Activated naive CD8-positive, alpha-beta T cell (primary cell): ENCODE data around the gene GIMAP1.
A peak's percentile ranks its signal among the peaks of the same experiment; 100 is the strongest.
"Not testable (repeated sequence)": the region's sequence is repeated elsewhere in the genome, so short reads cannot be mapped to it uniquely, and the experiment has no call there.

Experiments
- H3K27ac Mint-ChIP-seq: one replicate; pipeline ENCODE4 v1.8.0; 2021; ENCODE audit warnings: mixed read lengths
- H3K27me3 Mint-ChIP-seq: one replicate; pipeline ENCODE4 v1.8.0; 2021; ENCODE audit warnings: mixed read lengths
- H3K36me3 Mint-ChIP-seq: one replicate; pipeline ENCODE4 v1.8.0; 2021; ENCODE audit warnings: mixed read lengths
- H3K4me1 Mint-ChIP-seq: one replicate; pipeline ENCODE4 v1.8.0; 2021; ENCODE audit warnings: low read depth, mixed read lengths
- H3K4me3 Mint-ChIP-seq: one replicate; pipeline ENCODE4 v1.8.0; 2021; ENCODE audit warnings: mild to moderate bottlenecking, mixed read lengths
- H3K9me3 Mint-ChIP-seq: one replicate; pipeline ENCODE4 v1.8.0; 2021; ENCODE audit warnings: low read depth, mixed read lengths

GIMAP1 gene

DNA sequence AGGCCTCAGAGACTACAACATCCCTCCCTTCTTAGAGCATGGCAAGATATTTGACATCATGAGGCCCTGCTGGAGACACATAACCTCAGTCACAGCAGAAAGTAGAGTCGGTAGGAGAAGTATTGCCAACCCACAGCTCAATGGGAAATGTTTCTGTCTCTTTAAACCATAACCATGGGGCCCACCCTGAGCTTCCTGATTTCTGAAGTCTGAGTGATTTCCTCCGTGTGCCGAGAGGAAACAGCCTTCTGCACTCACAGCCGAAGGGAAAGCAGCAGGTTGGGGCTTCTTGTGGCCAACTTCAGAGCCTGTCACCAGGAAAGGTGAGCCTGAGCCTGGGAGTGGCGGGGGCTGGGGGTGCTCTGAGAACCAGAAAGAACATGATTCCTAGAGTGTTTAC lies at the start of gene GIMAP1:
Gene GIMAP1, plus strand, starts transcription at position 246 of the 400 bp plus-strand sequence. CDS start 2,435 bp downstream, outside the sequence.
- Mint-ChIP-seq H3K4me1 (peaks cover 64% of the 10 kb centered on the region), H3K9me3 (no peaks in the 10 kb centered on the region), H3K36me3 (peaks cover 19% of the 10 kb centered on the region), H3K27me3 (no peaks in the 10 kb centered on the region), H3K27ac (peak within 1 kb of the TSS; percentile 95), H3K4me3 (peak within 1 kb of the TSS; percentile 92)

DNA sequence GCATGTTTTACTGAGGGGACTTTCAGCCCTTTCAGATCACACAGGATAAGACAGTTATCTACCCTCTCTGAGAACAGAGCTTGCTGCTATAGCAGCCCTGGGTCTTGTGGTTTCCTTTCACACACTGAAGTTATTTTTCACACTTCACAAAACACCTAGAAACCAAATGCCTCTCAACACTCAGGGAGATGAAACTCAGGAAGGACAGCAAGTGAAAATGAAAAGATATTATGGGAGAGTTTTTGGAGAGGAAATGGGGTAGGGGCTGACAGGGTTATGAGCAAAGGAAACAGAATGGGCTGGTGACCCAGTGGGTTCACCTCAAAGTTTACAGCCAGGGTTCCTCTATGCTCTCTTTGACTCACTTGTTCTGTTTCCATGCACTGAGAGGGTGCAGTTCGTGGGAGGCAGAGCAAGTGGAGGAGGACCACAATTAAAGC lies 47.9 kb upstream of the GIMAP1 start:
- Mint-ChIP-seq H3K36me3 (peaks cover 15% of the 10 kb centered on the region), H3K27ac (peak overlapping the region; percentile 98), H3K27me3 (no peaks in the 10 kb centered on the region), H3K9me3 (peaks cover 9% of the 10 kb centered on the region), H3K4me3 (peak overlapping the region; percentile 78), H3K4me1 (peaks cover 93% of the 10 kb centered on the region)

DNA sequence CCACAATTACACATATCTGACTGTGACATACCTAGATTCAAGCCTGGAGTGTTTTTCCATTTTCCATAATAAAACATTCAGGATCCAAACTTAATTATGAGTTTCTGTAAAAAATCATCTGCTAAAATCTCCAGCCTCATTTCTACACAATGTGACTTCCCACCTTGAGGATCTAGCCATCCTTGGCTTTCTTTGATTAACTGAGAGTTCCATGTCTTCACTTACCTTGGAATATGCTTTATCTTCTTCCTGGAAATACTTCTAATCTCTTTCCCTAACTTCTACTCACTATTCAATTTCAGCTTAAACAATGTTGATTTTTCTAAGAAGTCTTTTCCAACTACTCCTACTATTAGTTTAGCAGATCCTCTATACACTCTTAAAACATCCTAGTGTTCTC lies 47.4 kb upstream of the GIMAP1 start:
- Mint-ChIP-seq H3K9me3 (peaks cover 9% of the 10 kb centered on the region), H3K27ac (peak overlapping the region; percentile 98), H3K36me3 (peaks cover 14% of the 10 kb centered on the region), H3K4me1 (peaks cover 90% of the 10 kb centered on the region), H3K4me3 (peak overlapping the region; percentile 57), H3K27me3 (no peaks in the 10 kb centered on the region)

DNA sequence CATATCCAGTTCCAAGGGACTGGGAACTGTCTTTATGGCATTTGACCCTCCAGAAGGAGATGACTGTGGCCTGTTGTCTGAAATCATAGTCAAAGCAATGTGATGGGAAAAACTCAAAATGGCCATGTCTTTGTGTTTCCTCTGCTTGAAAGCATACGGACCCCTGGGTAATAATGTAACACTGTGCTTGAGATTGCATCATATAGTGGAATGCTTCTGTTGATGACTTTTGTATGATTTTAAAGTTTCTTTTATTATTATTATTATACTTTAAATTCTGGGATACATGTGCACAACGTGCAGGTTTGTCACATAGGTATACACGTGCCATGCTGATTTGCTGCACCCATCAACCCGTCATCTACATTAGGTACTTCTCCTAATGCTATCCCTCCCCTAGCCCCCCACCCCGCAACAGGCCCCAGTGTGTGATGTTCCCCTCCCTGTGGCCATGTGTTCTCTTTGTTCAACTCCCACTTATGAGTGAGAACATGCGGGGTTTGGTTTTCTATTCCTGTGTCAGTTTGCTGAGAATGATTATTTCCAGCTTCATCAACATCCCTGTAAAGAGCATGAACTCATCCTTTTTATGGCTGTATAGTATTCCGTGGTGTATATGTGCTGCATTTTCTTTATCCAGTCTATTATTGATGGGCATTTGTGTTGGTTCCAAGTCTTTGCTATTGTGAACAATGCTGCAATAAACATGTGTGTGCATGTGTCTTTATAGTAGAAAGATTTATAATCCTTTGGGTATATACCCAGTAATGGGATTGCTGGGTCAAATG lies 44.4 kb upstream of the GIMAP1 start:
- peak overlapping the region; percentile 84 for H3K27ac Mint-ChIP-seq
- H3K27me3 Mint-ChIP-seq, H3K9me3 Mint-ChIP-seq, H3K4me3 Mint-ChIP-seq: not testable (repeated sequence)
- peaks cover 86% of the 10 kb centered on the region for H3K4me1 Mint-ChIP-seq
- peaks cover 13% of the 10 kb centered on the region for H3K36me3 Mint-ChIP-seq

DNA sequence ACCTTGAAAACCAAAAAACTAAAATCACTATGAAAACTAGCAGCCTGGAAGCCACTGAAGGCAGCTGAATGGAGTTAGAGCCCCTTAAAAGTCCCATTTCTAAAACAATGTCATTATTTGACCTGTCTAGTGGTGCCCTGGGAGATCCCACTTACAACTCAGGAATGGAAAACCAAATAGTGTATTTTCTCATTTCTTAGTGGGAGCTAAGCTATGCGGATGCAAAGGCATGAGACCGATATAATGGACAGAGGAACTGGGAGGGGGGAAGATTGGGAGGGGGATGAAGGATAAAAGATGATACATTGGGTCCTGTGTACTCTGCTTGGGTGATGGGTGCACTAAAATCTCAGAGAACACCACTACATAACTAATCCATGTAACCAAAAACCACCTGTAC lies 40.7 kb upstream of the GIMAP1 start:
- H3K4me1 Mint-ChIP-seq, result peaks cover 82% of the 10 kb centered on the region
- peaks cover 4% of the 10 kb centered on the region for H3K9me3 Mint-ChIP-seq
- no peaks in the 10 kb centered on the region for H3K27me3 Mint-ChIP-seq
- peak overlapping the region; percentile 96 for H3K27ac Mint-ChIP-seq
- peak overlapping the region; percentile 10 for H3K4me3 Mint-ChIP-seq
- H3K36me3 Mint-ChIP-seq, result peaks cover 23% of the 10 kb centered on the region

DNA sequence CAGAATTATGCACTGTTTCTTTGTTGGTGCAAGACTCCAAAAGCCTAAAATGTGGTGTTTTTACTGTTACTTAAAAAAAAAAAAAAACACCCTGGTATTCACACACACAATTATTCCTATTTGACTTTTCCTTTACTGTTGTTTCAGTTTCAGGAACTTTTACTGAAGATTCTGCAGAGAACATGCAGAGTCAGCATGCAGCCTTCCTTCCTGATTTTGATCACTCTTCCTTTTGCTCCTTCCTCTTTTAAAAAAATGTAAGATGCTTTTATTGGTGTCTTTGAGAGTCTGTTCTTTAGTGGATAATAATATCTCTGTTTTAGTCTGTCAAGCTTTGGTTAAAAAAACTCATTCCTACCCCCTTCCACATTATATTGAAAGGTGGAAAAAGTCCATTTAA lies 40.1 kb upstream of the GIMAP1 start:
- not testable (repeated sequence) for H3K9me3 Mint-ChIP-seq, H3K27me3 Mint-ChIP-seq
- peaks cover 25% of the 10 kb centered on the region for H3K36me3 Mint-ChIP-seq
- H3K27ac Mint-ChIP-seq, result peak overlapping the region; percentile 96
- H3K4me3 Mint-ChIP-seq, result peak overlapping the region; percentile 75
- peaks cover 81% of the 10 kb centered on the region for H3K4me1 Mint-ChIP-seq

DNA sequence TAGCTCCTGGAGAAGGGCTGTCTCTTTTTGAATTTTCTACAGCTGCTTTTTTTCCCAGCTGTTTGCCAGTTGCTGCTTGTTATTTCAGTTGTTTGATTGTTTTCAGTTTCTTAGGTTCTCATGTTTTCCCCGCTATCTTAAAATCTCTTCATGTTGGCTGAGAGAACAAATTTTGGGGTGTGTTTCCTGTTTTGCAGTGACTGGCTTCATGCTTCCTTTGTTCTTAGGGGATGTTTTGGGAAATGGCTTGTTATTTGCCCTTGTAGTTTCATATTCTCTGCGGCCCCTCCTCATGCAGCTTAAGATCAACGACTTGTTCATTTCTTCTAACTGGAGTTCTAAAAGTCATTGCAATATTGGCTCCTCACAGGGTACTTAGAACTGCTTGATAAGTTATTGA lies 39.6 kb upstream of the GIMAP1 start:
- not testable (repeated sequence) for H3K9me3 Mint-ChIP-seq, H3K27me3 Mint-ChIP-seq
- Mint-ChIP-seq H3K36me3 (peaks cover 26% of the 10 kb centered on the region), H3K4me1 (peaks cover 79% of the 10 kb centered on the region), H3K27ac (peak overlapping the region; percentile 96), H3K4me3 (peak overlapping the region; percentile 75)

DNA sequence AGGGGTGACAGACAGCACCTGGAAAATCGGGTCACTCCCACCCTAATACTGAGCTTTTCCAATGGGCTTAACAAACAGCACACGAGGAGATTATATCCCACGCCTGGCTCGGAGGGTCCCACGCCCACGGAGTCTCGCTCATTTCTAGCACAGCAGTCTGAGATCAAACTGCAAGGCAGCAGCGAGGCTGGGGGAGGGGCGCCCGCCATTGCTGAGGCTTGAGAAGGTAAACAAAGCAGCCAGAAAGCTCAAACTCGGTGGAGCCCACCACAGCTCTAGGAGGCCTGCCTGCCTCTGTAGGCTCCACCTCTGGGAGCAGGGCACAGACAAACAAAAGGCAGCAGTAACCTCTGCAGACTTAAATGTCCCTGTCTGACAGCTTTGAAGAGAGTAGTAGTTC lies 37.8 kb upstream of the GIMAP1 start:
- Mint-ChIP-seq H3K4me1 (peaks cover 83% of the 10 kb centered on the region), H3K4me3 (peak overlapping the region; percentile 54), H3K27ac (peak overlapping the region; percentile 96), H3K36me3 (peaks cover 23% of the 10 kb centered on the region)
- not testable (repeated sequence) for H3K27me3 Mint-ChIP-seq, H3K9me3 Mint-ChIP-seq

DNA sequence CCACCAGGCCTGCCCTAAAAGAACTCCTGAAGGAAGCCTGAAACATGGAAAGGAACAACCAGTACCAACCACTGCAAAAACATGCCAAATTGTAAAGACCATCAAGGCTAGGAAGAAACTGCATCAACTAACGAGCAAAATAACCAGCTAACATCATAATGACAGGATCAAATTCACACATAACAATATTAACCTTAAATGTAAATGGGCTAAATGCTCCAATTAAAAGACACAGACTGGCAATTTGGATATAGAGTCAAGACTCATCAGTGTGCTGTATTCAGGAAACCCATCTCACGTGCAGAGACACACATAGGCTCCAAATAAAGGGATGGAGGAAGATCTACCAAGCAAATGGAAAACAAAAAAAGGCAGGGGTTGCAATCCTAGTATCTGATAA lies 36.0 kb upstream of the GIMAP1 start:
- H3K9me3 Mint-ChIP-seq, H3K27me3 Mint-ChIP-seq, H3K4me3 Mint-ChIP-seq: not testable (repeated sequence)
- Mint-ChIP-seq H3K36me3 (peaks cover 23% of the 10 kb centered on the region), H3K27ac (peak overlapping the region; percentile 86), H3K4me1 (peaks cover 87% of the 10 kb centered on the region)

DNA sequence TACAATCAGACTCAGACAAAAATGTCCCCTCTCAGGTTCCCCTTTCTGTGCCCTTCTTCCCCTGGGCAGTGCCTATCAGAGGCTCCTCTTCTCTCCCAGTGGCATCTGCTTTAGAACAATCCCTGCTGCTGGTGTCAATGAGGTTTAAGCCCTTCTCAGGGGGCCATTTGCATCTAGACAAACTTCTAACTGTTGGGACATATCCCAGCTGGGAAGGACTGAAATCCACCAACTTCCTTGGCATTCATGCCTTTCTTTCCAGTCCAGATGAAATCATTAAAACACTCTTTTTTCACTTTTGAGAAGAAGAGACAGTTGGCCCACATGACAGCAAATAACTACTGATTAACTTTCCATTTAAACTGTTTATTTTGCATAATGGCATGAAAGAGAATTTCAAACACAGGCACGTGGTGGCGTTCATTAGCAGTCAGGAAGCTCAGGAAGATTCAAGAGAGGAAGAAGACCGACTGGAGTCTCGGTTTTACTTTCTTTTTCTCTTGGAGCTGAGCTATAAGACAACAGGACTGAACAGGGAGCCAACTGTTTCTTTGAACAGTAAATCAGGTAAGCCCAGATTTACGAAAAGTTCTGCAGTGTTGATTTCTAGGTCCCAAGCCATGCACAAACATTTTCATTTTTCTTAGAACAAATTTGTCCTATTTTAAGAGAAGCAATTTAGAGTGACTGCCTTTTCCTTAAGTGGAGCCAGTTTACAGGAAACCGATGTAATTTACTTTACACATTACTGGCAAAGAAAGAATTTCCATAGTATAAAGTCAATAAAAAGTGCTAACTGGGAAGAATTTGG lies 31.0 kb upstream of the GIMAP1 start, which contains the start of gene GIMAP2:
Gene GIMAP2, plus strand, starts transcription at position 488 of the 811 bp plus-strand sequence. CDS start 1,354 bp downstream, outside the sequence.
- peaks cover 18% of the 10 kb centered on the region for H3K9me3 Mint-ChIP-seq
- peaks cover 49% of the 10 kb centered on the region for H3K36me3 Mint-ChIP-seq
- H3K27ac Mint-ChIP-seq, result peak within 1 kb of the TSS; percentile 100
- H3K27me3 Mint-ChIP-seq, result no peaks in the 10 kb centered on the region
- H3K4me1 Mint-ChIP-seq, result peaks cover 85% of the 10 kb centered on the region
- H3K4me3 Mint-ChIP-seq, result peak within 1 kb of the TSS; percentile 99

DNA sequence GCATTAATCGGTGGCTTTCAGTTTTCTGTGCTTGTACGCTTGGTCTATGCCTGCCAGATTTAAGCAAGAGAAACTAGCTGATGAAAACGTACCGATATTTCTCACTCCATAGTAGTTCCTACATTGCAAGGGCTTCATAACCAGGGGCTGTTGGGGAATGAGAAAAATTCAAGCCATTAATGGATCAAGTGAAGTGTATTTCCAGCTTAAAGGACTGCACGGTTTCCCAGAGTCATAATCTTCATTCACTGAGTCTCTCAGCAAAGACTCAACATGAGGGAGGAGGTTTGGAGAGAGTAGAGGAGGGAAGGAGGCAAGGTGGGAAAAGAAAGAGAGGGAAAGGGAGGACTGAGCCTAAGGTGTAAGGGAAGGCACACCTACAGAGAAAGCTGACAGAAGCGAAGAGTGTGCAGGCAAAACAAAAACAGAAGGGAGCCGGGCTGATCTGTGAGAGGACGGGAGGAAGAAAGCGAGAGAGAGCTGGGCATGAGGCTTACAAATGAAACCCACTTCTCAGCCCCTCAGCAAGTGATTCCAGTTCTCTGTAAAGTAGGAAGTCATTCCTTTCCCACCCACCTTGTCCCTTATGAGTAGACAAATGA lies 30.3 kb upstream of the GIMAP1 start:
- Mint-ChIP-seq H3K9me3 (peaks cover 15% of the 10 kb centered on the region), H3K4me1 (peaks cover 82% of the 10 kb centered on the region), H3K27ac (peak overlapping the region; percentile 100), H3K36me3 (peaks cover 49% of the 10 kb centered on the region), H3K27me3 (no peaks in the 10 kb centered on the region), H3K4me3 (peak overlapping the region; percentile 99)

DNA sequence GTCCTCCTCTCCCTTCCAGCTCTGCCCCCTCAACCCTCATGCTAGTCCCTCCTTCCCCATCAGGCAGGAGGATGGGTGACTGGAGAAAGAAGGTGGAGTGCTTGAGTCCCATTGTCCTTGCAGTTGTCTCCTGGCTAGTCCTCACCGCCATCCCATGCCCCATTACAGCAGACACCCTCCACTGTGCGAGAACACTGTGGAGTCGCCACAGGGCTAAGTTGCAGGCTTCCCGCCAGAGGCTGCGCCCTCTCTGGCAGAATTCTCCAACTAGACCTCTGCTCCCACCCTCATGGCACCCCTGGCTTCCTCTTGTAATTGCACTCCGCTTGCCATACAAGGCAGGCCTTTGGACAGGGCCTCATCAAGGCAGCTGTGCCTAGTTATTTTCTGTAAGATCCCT lies 27.8 kb upstream of the GIMAP1 start:
- H3K4me3 Mint-ChIP-seq, result peak overlapping the region; percentile 99
- peaks cover 67% of the 10 kb centered on the region for H3K4me1 Mint-ChIP-seq
- peaks cover 59% of the 10 kb centered on the region for H3K36me3 Mint-ChIP-seq
- peaks cover 9% of the 10 kb centered on the region for H3K9me3 Mint-ChIP-seq
- no peaks in the 10 kb centered on the region for H3K27me3 Mint-ChIP-seq
- H3K27ac Mint-ChIP-seq, result peak overlapping the region; percentile 100

DNA sequence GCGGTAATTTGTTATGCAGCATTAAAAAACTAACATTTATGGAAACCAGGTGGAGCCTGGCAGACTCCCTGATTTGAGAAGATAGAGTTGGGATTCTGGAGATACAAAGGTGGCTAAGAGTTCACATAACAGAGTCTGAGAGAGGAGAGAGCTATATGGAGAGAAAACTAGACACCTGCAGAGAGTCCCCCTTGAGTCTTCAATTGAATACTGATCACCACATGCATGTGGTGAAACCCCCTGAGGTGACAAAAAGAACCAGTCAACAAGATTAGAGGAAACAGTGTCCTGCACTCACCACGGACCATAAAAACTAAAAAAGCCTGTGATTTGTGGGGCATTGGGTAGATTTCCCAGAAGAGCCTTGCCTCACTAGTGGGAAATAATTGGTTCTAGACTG lies 20.8 kb upstream of the GIMAP1 start:
- H3K36me3 Mint-ChIP-seq, result peaks cover 55% of the 10 kb centered on the region
- no peak overlapping the region for H3K4me3 Mint-ChIP-seq
- peaks cover 32% of the 10 kb centered on the region for H3K9me3 Mint-ChIP-seq
- peaks cover 7% of the 10 kb centered on the region for H3K4me1 Mint-ChIP-seq
- no peaks in the 10 kb centered on the region for H3K27me3 Mint-ChIP-seq
- H3K27ac Mint-ChIP-seq, result no peak overlapping the region

DNA sequence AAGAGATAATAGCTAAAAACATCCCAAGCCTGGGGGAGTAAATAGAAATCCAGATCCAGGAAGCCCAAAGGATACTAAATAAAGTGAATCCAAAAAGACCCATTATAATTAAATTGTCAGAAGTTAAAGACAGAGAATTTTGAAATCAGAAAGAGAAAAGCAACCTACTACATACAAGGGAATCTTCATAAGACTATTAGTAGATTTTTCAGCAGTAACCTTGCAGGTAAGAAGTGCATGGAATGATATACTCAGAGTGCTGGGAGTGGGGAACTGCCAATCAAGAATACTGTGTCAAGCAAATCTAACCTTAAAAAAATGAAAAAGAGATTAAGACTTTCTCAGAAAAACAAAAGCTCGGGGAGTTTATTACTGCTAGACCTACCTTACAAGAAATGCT lies 13.2 kb upstream of the GIMAP1 start:
- Mint-ChIP-seq H3K27me3 (no peaks in the 10 kb centered on the region), H3K36me3 (peaks cover 45% of the 10 kb centered on the region), H3K27ac (no peak overlapping the region), H3K4me1 (peaks cover 2% of the 10 kb centered on the region), H3K9me3 (peaks cover 44% of the 10 kb centered on the region), H3K4me3 (no peak overlapping the region)

DNA sequence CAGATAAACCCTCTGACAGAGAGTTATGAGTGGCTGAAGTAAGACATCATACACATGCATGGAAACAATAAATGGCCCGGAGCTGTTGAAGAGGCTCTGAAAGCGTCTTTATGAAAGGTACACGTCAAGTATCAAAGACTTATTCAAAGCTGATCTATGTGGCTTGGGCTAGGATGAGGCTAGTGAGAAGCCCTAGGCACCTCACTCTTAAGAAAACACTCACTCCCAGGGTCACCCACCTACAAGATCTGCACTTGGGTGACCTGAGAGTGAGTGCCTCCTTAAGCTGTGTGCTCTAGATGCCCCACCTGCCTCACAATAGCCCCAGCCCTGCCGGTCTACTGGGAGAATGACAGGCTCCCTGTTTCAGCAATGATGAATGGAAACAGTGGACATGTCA lies 1.1 kb upstream of the GIMAP1 start:
- H3K4me3 Mint-ChIP-seq, result peak overlapping the region; percentile 92
- peaks cover 57% of the 10 kb centered on the region for H3K4me1 Mint-ChIP-seq
- H3K27me3 Mint-ChIP-seq, result no peaks in the 10 kb centered on the region
- peak overlapping the region; percentile 95 for H3K27ac Mint-ChIP-seq
- peaks cover 16% of the 10 kb centered on the region for H3K36me3 Mint-ChIP-seq
- no peaks in the 10 kb centered on the region for H3K9me3 Mint-ChIP-seq
